Jurkat, Clone E6-1 (cell line): ENCODE measurements around the gene GATAD2B.
A peak's percentile ranks its signal among the peaks of the same experiment; 100 is the strongest.
"Not testable (repeated sequence)": the region's sequence is repeated elsewhere in the genome, so short reads cannot be mapped to it uniquely, and the experiment has no call there.

ENCODE experiments used
- DNase-seq: peaks from one replicate; pipeline ENCODE4 v3.0.0-alpha.2; 2011; ENCODE audit warnings: low read depth, low spot score
- H3K4me3 ChIP-seq: 2 replicates; pipeline ENCODE4 v1.5.1; 2011; ENCODE audit warnings: mild to moderate bottlenecking, low read length, control low read depth, moderate library complexity

GATAD2B gene

DNA sequence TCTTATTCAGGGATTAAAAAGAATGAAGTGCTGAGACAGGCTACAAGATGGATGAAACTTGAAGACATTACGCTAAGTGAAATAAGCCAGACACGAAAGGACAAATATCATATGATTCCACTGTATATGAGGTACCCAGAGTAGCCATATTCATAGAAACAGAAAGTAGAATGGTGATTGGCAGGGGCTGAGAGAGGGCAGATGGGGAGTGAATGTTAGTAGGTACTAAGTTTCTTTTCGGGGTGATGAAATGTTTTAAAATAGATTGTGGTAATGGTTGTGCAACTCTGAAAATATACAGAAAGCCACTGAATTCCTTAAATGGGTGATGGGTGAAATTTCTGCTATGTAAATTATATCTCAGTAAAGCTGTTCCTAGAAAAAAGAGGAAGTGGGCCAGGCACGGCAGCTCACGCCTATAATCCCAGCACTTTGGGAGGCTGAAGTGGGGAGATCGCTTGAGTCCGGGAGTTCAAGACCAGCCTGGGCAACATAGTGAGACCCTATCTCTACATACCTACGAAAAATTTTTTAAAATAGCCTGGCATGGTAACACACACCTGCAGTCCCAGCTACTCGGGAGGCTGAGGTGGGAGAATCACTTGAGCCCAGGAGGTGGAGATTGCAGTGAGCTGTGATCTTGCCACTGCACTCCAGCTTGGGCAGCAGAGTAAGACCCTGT, 131.7 kb downstream of the GATAD2B start:
- no peak for DNase-seq
- no peak overlapping the region for H3K4me3 ChIP-seq

DNA sequence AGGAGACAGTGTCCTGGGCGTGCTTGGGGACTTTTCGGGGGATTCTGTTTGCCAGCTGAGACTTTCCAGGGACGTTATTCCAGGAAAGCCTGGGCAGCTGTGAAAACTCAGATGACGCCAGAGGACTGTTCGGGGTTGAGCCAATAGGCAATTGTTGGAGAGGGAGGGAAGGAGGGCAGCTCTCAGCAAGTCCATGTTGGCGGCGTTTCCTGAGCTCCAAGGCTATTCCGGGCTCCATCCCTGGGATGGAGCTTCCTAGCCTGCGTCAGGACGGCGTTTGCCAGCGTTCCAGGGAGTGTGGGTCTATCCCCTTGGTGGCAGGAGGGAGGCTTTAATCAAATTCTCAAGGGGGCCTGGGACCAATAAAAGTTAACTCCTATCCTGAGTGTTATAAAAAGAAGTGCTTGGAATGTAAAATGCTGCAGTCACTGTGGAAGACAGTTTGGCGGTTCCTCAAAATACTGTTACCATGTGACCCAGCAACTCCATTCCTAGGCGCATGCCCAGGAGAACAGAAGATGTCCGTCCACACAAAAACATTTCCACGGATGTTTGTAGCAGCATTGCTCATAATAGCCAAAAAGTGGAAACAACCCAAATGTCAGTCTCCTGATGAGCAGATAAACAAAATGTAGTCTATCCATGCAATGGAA, 132.3 kb downstream of the GATAD2B start:
- no peak for DNase-seq
- H3K4me3 ChIP-seq, result no peak overlapping the region

DNA sequence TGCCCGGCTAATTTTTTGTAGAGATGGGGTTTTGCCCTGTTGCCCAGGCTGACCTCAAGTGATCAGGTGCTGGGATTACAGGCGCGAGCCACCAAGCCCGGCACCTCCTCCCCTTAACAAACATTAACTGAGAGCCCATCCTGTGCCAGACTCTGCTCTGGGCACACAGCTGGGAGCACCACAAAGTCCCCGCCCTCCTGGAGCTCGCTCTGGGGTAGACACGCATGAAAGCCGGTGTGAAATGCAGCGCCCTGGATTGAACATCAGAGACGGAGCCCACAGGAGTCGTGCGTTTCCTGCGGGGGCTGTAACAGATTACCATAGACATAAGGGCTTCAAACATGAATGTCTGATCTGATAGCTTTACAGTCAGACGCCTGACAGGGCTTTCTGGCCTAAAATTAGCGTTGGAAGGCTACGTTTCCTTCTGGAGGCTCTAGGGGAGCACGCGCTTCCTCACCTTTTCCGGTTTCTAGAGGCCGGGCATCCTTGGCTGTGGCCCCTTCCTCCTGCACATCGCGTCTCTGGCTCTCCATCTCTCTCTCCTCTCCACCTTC, 133.2 kb downstream of the GATAD2B start:
- H3K4me3 ChIP-seq, result no peak overlapping the region
- no peak for DNase-seq

DNA sequence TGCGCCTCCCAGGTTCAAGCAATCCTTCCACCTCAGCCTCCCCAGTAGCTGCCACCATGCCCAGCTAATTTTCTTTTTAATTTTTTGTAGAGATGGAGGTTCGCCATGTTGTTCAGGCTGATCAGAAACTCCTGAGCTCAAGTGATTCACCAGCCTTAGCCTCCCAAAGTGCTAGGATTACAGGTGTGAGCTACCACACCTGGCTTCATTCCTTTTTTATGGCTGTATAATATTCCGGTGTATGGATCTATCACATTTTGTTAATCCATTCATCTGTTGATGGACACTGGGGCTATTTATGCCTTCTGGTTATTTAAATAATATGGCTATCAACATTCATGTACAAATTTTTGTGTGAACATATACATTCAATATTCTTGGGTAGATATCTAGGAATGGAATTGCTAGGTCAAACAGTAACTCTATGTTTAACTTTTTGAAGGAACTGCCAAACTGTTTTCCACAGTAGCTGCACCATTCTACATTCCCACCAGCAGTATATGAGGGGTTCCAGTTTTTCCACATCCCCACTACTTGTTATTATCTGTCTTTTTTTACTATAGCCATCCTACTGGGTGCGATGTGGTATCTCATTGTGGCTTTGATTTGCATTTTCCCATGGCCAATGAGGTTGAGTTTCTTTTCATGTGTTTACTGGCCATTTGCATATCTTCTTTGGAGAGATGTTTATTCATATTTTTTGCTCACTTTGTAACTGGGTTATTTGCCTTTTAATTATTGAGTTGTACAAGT, 136.6 kb downstream of the GATAD2B start:
- H3K4me3 ChIP-seq, result no peak overlapping the region
- DNase-seq, result no peak

DNA sequence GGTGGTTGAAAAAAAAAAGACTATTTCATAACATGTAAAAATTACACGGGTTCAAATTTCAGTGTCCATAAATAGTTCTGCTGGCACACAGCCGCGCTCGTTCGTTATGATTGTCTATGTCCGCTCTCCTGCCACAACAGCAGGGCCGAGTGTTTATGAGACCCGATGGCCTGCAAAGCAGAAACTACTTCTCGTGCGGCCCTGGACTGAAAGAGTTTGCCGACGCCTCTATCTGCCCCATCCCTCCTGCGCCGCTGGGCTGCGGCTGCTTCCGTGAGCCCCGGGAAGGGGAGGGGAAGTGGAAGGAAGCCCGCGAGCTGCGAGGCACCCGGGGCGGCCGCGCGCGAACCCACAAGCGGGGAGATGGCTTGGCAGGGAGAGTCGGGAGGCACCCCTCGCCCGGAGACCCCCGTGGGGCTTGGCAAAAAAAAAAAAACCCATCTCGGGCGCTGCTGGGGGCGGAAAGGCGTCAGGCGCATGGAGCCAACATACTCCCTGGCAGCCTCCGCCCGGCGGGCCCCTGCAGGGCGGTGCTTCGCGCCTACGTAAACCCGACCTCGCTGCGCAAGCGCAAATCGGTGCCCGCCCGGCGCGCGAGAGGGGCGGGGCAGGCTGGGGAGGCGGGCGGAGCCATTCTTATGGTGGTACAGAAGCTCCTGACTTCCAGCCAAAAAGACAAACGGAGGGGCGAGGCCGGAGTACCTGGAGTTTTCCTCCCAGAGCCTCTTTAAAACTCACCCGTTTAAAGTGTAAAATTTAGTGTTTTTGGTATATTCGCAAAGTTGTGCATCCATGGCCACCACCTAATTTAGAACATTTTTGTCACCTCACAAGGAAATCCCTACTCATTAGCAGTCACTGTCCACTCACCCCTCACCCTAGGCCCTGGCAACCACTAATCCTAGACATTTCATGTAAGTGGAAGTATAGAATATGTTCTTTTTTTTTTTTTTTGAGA, 139.3 kb downstream of the GATAD2B start:
- DNase-seq, result peak; percentile 84
- H3K4me3 ChIP-seq, result peak overlapping the region; percentile 63

DNA sequence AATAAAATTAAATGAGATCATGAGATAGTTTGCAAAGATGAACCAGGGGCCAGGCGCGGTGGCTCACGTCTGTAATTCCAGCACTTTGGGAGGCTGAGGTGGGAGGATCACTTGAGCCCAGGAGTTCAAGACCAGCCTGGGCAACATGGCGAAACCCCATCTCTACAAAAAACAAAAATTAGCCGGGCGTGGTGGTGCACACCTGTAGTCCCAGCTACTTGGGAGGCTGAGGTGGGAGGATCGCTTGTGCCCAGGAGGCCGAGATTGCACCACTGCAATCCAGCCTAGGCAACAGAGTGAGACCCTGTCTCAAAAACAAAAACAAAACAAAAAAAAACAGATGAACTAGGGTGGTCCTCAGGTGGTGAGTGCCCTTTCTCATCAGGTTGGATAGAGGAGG, 140.1 kb downstream of the GATAD2B start:
- not testable (repeated sequence) for DNase-seq
- H3K4me3 ChIP-seq, result peak overlapping the region; percentile 63

DNA sequence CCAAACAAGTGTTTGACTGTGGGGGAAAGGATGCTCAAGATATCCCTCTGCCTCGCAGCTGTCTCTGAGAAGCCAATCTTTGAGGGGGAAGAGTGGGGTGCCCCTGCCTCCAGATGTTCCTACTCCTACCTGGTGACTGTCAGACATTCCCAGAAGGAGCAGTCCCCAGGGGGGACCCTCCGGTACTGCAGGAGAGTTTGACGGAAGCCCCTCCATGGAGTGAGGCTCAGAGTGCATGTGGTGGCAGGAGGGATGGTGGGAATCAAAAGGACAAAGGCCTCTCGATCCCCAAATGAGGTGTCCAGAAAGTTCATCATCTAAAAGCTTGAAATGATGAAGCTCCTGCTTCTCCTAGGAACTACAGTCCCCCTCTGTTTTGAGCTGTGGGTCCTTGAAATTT, 142.2 kb downstream of the GATAD2B start:
- H3K4me3 ChIP-seq, result no peak overlapping the region

DNA sequence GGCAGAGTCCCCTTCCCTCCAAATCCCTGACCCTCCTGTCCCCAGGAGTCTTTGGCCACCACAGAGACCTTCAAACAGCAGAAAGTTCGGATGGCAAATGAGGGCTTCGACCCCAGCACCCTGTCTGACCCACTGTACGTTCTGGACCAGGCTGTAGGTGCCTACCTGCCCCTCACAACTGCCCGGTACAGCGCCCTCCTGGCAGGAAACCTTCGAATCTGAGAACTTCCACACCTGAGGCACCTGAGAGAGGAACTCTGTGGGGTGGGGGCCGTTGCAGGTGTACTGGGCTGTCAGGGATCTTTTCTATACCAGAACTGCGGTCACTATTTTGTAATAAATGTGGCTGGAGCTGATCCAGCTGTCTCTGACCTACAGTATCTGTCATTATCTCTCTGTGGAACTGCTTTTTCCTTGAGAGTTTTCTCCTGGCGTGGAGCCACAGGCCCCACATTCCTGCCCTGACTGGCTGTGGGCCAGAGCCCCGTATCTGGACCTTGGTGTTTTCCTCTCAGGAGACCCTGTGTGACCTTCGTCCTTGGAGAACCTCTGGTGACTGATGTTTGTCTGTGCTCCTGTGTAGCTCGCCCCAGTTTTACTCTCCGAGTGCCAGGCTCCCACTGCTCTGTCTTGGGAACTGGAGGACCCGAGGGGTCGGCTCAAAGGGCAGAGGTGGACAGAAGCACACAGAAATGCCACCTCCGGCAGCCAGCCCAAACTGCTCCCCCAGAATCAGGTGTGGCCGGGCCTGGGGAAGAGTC, 142.8 kb downstream of the GATAD2B start:
- H3K4me3 ChIP-seq, result no peak overlapping the region
- DNase-seq, result no peak

More for the DNA sequence above, 142.2 kb downstream of the GATAD2B start:
- DNase-seq, result no peak

DNA sequence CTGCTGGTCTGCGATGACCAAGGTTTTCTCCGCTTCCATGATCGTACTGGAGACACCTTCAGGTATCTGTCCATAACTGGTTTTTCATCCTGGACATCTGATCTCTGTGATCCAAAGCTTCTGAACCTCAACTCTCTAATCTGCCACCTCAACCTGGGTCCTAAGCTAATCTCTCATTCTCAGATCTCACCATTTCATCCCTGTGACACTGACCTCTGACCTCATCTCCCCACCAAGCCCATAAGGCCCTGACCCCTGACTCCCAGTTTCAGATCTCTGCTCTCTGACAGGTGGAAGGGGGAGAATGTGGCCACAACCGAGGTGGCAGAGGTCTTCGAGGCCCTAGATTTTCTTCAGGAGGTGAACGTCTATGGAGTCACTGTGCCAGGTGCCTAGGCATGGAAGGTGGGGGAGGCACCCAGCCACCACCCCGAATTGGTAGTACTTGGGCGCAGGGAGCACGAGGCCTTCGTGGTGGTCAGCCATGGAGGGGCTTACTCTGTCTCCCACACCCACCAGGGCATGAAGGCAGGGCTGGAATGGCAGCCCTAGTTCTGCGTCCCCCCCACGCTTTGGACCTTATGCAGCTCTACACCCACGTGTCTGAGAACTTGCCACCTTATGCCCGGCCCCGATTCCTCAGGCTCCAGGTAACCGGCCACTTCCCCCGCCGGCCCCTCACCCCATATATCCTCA, 143.8 kb downstream of the GATAD2B start:
- no peak for DNase-seq

DNA sequence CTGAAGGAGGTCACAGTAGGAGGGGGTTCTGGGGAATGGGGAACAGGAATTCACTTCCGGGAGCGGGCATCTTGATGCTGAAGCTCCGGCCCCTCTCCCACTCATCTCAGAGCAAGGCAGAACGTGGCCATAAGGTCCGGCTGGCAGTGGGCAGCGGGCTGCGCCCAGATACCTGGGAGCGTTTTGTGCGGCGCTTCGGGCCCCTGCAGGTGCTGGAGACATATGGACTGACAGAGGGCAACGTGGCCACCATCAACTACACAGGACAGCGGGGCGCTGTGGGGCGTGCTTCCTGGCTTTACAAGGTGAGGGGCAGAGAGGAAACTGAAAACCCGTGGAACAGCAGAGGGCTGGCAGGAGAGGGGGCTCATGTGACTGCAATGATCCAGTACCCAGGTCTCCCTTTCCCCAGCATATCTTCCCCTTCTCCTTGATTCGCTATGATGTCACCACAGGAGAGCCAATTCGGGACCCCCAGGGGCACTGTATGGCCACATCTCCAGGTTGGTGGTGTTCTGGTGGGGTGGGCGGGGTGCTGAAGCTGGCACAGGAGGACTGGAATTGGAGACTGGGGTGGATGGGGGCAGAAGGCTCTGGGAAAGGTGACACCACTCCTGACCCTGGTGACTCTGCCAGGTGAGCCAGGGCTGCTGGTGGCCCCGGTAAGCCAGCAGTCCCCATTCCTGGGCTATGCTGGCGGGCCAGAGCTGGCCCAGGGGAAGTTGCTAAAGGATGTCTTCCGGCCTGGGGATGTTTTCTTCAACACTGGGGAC, 144.5 kb downstream of the GATAD2B start:
- H3K4me3 ChIP-seq, result no peak overlapping the region
- DNase-seq, result no peak

More for the DNA sequence above, 143.8 kb downstream of the GATAD2B start:
- no peak overlapping the region for H3K4me3 ChIP-seq

DNA sequence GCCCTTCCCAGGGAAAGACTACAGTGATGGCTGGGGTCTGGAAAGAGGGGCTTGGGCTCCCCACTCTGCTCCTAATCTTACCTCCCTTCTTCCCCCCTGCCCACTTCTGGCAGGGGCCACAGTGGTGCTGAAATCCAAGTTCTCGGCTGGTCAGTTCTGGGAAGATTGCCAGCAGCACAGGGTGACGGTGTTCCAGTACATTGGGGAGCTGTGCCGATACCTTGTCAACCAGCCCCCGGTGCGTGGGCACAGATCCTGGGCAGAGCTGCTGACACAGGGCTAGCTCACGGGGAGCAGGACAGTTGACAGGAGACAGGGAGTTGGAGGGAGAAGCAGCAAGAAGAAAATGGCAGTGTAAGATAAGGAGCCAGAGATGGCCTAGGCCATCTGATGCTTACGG, 145.1 kb downstream of the GATAD2B start:
- no peak for DNase-seq
- H3K4me3 ChIP-seq, result no peak overlapping the region

DNA sequence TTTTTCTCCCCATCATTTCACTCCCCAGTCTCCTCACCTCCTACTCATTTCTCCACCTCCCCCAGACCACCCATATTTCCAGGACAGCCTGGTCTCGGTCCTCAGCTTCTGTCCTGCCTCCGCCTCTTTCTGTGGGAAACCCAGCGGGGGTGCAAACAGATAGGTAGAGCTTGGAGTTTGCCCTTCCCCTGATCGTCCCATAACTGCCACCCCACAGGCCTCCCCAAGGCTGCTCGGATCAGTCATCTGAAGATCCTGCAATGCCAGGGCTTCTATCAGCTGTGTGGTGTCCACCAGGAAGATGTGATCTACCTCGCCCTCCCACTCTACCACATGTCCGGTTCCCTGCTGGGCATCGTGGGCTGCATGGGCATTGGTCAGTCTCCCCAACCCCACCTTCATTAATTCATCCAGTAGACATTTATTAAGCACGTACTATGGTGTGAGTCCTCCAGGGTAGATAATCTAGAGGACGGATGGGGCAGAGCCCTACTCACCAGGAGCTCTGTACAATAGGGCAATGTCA, 145.9 kb downstream of the GATAD2B start:
- no peak overlapping the region for H3K4me3 ChIP-seq

DNA sequence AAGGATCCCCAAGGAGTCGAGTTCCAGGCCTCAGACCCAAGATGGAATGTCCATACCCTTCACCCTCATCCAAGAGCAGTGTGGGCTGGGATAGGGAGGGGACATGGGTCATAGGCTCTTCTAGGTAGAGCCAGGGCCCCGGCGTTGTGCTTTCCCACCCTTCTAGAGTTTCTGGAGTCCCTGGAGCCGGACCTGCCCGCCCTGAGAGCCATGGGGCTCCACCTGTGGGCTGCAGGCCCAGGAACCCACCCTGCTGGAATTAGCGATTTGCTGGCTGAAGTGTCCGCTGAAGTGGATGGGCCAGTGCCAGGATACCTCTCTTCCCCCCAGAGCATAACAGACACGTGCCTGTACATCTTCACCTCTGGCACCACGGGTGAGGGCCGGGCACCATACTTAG, 146.4 kb downstream of the GATAD2B start:
- H3K4me3 ChIP-seq, result peak overlapping the region; percentile 52; the same call in 1 of the 2 replicates
- DNase-seq, result no peak

More for the DNA sequence above, 145.9 kb downstream of the GATAD2B start:
- no peak for DNase-seq

DNA sequence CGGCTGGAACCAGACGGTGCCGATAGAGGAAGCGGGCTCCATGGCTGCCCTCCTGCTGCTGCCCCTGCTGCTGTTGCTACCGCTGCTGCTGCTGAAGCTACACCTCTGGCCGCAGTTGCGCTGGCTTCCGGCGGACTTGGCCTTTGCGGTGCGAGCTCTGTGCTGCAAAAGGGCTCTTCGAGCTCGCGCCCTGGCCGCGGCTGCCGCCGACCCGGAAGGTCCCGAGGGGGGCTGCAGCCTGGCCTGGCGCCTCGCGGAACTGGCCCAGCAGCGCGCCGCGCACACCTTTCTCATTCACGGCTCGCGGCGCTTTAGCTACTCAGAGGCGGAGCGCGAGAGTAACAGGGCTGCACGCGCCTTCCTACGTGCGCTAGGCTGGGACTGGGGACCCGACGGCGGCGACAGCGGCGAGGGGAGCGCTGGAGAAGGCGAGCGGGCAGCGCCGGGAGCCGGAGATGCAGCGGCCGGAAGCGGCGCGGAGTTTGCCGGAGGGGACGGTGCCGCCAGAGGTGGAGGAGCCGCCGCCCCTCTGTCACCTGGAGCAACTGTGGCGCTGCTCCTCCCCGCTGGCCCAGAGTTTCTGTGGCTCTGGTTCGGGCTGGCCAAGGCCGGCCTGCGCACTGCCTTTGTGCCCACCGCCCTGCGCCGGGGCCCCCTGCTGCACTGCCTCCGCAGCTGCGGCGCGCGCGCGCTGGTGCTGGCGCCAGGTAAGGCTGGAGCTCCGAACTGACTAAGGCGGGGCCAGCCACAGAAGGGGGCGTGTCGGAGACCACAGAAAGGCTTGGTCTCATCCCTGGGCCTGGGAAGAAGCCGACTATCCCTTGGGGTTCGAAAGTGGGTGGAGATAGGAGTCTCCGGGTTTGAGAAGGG, 147.1 kb downstream of the GATAD2B start:
- peak overlapping the region; percentile 52 for H3K4me3 ChIP-seq
- no peak for DNase-seq

DNA sequence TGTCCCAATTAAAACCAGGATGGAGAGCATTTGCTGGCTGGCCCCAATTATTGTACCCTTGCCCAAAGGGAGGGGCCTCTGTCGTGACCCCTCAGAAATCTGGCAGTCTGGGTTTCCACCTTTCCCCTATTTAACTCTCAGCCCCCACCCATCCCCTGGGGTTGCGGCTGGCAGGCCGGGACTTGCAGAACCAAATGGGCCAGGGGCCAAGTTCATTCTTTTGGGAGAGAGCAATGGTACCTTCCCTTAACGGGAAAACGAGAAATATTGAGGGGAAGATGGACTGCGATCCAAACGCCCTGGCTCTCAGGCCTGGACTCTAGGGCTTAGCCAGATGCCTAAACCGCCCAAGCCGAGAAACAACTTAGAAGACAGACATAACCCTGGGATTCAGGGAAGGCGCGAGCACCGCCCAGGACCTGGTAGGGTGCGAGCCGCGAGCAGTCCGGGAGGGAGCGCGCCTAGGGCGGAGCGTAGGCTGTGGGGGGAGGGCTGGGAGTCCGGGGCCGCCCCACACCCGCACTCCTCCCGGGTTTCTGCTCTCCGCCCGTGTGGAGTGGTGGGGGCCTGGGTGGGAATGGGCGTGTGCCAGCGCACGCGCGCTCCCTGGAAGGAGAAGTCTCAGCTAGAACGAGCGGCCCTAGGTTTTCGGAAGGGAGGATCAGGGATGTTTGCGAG, 147.9 kb downstream of the GATAD2B start, which contains the start of gene SLC27A3:
SLC27A3 (plus strand) TSS at position 628 of the 678 bp plus-strand sequence. CDS start 91 bp downstream, outside the sequence.
- no peak for DNase-seq
- H3K4me3 ChIP-seq, result peak within 1 kb of the TSS; percentile 52
